HEK293 (cell line): ENCODE data around the gene PDK2.

Experiments
- ZNF280D ChIP-seq: fragments of 450-650 bp; formaldehyde crosslinking; IDR thresholded peaks from 2 replicates; pipeline ENCODE4 v1.5.1; 2016; ENCODE audit warnings: missing biosample characterization, missing genetic modification characterization
- TF ChIP-seq, protein P1 (sequence below): fragments of 450-650 bp; IDR thresholded peaks from 2 replicates; pipeline ENCODE4 v1.5.1; 2018; ENCODE audit warnings: missing biosample characterization, missing genetic modification characterization

- TF ChIP-seq, protein P1, sequence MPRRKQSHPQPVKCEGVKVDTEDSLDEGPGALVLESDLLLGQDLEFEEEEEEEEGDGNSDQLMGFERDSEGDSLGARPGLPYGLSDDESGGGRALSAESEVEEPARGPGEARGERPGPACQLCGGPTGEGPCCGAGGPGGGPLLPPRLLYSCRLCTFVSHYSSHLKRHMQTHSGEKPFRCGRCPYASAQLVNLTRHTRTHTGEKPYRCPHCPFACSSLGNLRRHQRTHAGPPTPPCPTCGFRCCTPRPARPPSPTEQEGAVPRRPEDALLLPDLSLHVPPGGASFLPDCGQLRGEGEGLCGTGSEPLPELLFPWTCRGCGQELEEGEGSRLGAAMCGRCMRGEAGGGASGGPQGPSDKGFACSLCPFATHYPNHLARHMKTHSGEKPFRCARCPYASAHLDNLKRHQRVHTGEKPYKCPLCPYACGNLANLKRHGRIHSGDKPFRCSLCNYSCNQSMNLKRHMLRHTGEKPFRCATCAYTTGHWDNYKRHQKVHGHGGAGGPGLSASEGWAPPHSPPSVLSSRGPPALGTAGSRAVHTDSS, result no peak
- no peak for TF ChIP-seq ZNF280D (tag by site-specific recombination)
Measured at GRCh38 chr17:50130559-50131305, 35.6 kb downstream of the PDK2 start.
